ENCODE measurements around the gene CEP192. TPM values are rescaled to one million over a fixed set of nuclear protein-coding genes. Genes with fewer than 3 reads are reported as not detected.

The CEP192 gene
- total RNA-seq, 2 donors from 2014 or later = 23.7 to 24.0 TPM

DNA sequence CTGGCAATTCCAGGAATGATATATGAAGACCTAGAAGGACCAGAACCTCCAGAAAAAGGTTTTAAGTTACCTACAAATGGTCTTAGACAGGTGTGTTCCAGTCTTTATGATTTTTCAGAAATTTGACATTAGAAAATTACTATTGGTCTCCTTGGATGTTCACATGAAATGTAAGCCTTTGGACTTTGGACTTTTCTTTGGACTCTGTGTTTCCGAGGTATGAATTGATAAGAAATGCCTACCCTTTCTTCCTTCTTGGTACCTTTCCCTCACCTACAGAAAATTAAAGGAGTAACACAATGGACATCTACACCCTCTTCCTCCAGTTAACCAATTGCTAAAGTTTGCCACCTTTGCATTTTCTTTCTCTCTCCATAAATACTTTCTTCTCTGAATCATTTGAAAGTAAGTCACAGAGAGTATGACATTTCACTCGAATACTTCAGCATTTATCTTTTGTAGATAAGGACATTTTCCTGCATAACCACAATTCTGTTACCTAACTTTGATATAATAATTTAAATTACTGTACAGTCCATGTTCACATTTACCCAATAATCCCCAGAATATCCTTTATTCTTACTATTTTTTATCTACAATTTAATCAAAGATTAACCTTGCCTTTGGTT, 26.2 kb downstream of the CEP192 start:
- no peak overlapping the region for H3K4me3 ChIP-seq
- DNase-seq (ENCODE audit: low spot score) = no peak
- H3K4me1 ChIP-seq = no peaks in the 10 kb centered on the region
- peaks cover 47% of the 10 kb centered on the region for H3K36me3 ChIP-seq
- H3K27me3 ChIP-seq = no peaks in the 10 kb centered on the region
- no peak overlapping the region for H3K27ac ChIP-seq
- no peaks in the 10 kb centered on the region for H3K9me3 ChIP-seq
- TF ChIP-seq, protein P1, sequence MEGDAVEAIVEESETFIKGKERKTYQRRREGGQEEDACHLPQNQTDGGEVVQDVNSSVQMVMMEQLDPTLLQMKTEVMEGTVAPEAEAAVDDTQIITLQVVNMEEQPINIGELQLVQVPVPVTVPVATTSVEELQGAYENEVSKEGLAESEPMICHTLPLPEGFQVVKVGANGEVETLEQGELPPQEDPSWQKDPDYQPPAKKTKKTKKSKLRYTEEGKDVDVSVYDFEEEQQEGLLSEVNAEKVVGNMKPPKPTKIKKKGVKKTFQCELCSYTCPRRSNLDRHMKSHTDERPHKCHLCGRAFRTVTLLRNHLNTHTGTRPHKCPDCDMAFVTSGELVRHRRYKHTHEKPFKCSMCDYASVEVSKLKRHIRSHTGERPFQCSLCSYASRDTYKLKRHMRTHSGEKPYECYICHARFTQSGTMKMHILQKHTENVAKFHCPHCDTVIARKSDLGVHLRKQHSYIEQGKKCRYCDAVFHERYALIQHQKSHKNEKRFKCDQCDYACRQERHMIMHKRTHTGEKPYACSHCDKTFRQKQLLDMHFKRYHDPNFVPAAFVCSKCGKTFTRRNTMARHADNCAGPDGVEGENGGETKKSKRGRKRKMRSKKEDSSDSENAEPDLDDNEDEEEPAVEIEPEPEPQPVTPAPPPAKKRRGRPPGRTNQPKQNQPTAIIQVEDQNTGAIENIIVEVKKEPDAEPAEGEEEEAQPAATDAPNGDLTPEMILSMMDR (IDR thresholded peaks at IDR 0.05) = no peak

DNA sequence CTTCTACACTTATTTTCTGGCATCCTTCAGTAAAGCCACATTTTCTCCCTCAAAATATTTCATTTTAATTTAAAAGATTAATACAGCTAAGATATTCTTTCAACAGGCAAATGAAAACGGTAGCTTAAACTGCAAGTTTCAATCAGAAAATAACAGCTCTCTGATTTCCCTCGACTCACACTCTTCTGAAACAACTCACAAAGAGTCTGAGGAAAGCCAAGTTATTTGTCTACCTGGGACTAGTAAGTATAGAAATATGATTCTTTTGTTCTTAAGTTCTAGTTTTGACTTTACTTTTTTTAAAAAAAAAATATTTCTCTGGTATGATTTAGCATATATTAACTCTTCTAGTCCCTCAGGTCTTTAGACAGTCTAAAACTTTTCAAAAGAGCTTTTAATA, 27.2 kb downstream of the CEP192 start:
- Histone ChIP-seq H3K27ac (no peak overlapping the region), H3K4me3 (no peak overlapping the region), H3K27me3 (no peaks in the 10 kb centered on the region), H3K9me3 (no peaks in the 10 kb centered on the region), H3K36me3 (peaks cover 47% of the 10 kb centered on the region), H3K4me1 (no peaks in the 10 kb centered on the region)
- TF ChIP-seq, protein P1 (IDR thresholded peaks at IDR 0.05) = no peak
- DNase-seq (ENCODE audit: low spot score) = no peak

DNA sequence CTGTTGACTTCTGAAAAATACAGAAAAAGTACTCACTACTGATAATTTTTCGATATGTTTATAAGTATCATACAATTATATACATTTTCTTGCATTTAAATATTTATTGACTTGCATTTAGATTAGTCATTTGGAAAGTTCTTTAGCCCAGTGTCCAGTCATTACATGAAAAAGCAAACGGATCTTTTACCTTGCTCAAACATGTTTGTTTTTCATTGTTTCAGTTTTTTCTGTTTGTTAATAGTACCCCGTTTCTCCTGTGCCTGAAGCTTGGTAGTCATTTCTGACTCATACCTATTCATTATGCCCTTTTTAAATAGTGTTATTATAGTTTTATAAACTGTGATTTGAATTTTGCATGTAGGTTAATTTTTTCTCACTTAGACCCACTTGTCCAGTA, 28.1 kb downstream of the CEP192 start:
- DNase-seq (ENCODE audit: low spot score) = no peak
- Histone ChIP-seq H3K27ac (no peak overlapping the region), H3K4me1 (no peaks in the 10 kb centered on the region), H3K4me3 (no peak overlapping the region), H3K36me3 (peaks cover 47% of the 10 kb centered on the region), H3K27me3 (no peaks in the 10 kb centered on the region), H3K9me3 (no peaks in the 10 kb centered on the region)
- TF ChIP-seq, protein P1 (IDR thresholded peaks at IDR 0.05) = no peak

DNA sequence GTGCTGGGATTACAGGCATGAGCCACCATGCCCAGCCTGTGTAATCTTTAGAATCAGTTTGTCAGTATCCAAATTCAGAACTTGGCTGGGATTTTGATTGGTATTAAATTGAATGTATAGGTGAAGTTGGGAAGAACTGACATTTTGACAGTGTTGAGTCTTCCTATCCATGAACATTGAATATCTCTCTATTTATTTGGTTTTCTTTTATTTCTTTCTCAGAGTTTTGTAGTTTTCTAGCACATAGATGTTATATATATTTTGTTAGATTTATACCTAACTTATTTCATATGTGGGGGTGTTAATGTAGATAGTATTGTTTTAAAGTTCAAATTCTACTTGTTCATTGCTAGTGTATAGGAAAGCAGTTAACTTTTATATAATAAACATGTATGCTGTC, 31.5 kb downstream of the CEP192 start:
- Histone ChIP-seq H3K27me3 (no peaks in the 10 kb centered on the region), H3K4me1 (peaks cover 0 to 11% of the 10 kb centered on the region in 2 donors), H3K36me3 (peaks cover 31% of the 10 kb centered on the region), H3K4me3 (no peak overlapping the region), H3K27ac (no peak overlapping the region), H3K9me3 (no peaks in the 10 kb centered on the region)
- TF ChIP-seq, protein P1 (IDR thresholded peaks at IDR 0.05) = no peak
- no peak for DNase-seq (ENCODE audit: low spot score)

DNA sequence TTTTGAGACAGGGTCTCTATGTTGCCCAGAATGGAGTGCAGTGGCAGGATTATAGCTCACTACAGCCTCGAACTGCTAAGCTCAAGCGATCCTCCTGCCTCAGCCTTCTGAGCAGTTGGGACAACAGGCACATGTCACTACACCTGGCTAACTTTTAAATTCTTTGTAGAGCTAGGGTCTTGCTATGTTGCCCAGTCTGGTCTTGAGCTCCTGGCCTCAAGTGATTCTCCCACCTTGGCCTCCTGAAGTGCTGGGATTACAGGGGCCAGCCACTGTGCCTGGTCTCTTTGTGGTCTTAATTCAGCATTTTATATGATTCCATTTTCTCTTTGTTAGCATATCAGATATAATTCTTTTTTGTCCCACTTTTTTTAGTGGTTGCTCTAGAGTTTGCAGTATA, 34.1 kb downstream of the CEP192 start:
- Histone ChIP-seq H3K27me3 (no peaks in the 10 kb centered on the region), H3K4me3 (no peak overlapping the region), H3K27ac (no peak overlapping the region), H3K9me3 (no peaks in the 10 kb centered on the region), H3K36me3 (peaks cover 9% of the 10 kb centered on the region), H3K4me1 (peaks cover 0 to 17% of the 10 kb centered on the region in 2 donors)
- TF ChIP-seq, protein P1 (IDR thresholded peaks at IDR 0.05) = no peak
- DNase-seq (ENCODE audit: low spot score) = no peak
